HG03196 (cell line): ENCODE measurements around the gene ST6GALNAC6.
A peak's percentile ranks its signal among the peaks of the same experiment; 100 is the strongest.

Experiments
- ATAC-seq: cut with Tn5 transposase; IDR thresholded peaks from one replicate; pipeline ENCODE4 v1.9.1; 2021; ENCODE audit not compliant: unreplicated experiment

Gene ST6GALNAC6

GRCh38 chr9:127918183-127919107, 19.0 kb upstream of the ST6GALNAC6 start:
- ATAC-seq, result no peak

GRCh38 chr9:127917603-127918002, 18.2 kb upstream of the ST6GALNAC6 start:
- ATAC-seq, result no peak

GRCh38 chr9:127916720-127917581, 17.5 kb upstream of the ST6GALNAC6 start, which contains the start of gene ST6GALNAC4:
Gene ST6GALNAC4 (minus strand): TSS chr9:127917041. CDS start chr9:127916419, 622 bp downstream.
- peak; percentile 63 for ATAC-seq

- no peak for ATAC-seq
Measured at GRCh38 chr9:127915801-127916719, 16.7 kb upstream of the ST6GALNAC6 start.

- ATAC-seq, result no peak
Measured at GRCh38 chr9:127915325-127915752, 15.9 kb upstream of the ST6GALNAC6 start.

- no peak for ATAC-seq
Measured at GRCh38 chr9:127913682-127914081, 14.3 kb upstream of the ST6GALNAC6 start.

GRCh38 chr9:127912882-127913281, 13.5 kb upstream of the ST6GALNAC6 start:
- ATAC-seq, result no peak

- no peak for ATAC-seq
Measured at GRCh38 chr9:127912296-127912695, 12.9 kb upstream of the ST6GALNAC6 start.

- ATAC-seq, result no peak
Measured at GRCh38 chr9:127910613-127911205, 11.3 kb upstream of the ST6GALNAC6 start.

- ATAC-seq, result no peak
Measured at GRCh38 chr9:127909839-127910273, 10.5 kb upstream of the ST6GALNAC6 start.

- ATAC-seq, result no peak
Measured at GRCh38 chr9:127908660-127908926, 9.2 kb upstream of the ST6GALNAC6 start.

- ATAC-seq, result no peak
Measured at GRCh38 chr9:127907867-127908659, 8.7 kb upstream of the ST6GALNAC6 start.

- no peak for ATAC-seq
Measured at GRCh38 chr9:127905788-127906191, 6.4 kb upstream of the ST6GALNAC6 start.

- ATAC-seq, result no peak
Measured at GRCh38 chr9:127905004-127905728, 5.8 kb upstream of the ST6GALNAC6 start.

- no peak for ATAC-seq
Measured at GRCh38 chr9:127904561-127905003, 5.2 kb upstream of the ST6GALNAC6 start.

- no peak for ATAC-seq
Measured at GRCh38 chr9:127903557-127904475, 4.4 kb upstream of the ST6GALNAC6 start.

- no peak for ATAC-seq
Measured at GRCh38 chr9:127898433-127899127, 823 bp downstream of the ST6GALNAC6 start.
